Stimulated activated CD4-positive, alpha-beta T cell treated with anti-CD3 and anti-CD28 coated beads, Interleukin-4, amount 100 ng/mL, for 1 hour (primary cell): Measurements from ENCODE around the gene NINL.
"Not testable (repeated sequence)": the region's sequence is repeated elsewhere in the genome, so short reads cannot be mapped to it uniquely, and the experiment has no call there.

Source experiments
- DNase-seq: peaks from one replicate; pipeline ENCODE4 v3.0.0-alpha.2; 2020

NINL gene

DNA sequence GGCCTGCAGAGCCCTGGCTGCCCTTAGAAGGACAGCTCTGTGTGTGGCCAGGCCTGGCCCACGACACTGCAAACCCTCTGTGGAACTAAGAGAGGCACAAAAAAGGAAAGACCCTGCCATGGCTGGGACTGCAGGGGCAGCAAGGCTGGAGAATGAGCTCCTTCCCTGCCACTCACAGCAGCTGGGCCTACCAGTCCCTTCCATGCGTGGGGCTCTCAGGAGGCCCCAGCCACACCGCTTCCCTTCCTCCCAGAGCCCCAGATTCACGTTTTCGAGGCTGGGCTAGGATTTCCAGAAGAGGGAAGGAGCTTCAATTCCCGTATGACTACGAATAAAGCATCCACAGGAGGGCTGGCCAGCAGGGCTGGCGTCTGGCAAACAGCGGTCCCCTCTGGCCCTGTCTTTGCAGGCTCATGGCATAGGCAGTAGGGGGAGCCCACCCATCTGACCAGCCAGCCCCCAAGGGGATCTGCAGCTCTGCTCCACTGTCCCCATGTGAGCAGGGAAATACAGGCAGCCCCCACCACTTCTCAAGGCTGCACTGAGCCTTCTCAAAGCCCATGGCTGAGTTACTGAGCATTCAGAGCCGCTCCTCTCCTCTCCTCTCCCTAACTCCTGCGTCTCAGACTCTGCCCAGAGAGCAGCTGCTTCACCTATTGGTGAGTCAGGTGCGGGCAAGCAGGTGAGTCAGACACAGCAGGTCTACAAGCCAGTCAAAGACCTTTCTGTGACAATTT is 53.1 kb downstream of the NINL start:
- no peak for DNase-seq

GRCh38 chr20:25529295-25529951 is 55.9 kb downstream of the NINL start:
- DNase-seq, result no peak

- DNase-seq, result no peak
Measured at GRCh38 chr20:25527949-25528348, 57.4 kb downstream of the NINL start.

- no peak for DNase-seq
Measured at GRCh38 chr20:25526446-25526845, 58.9 kb downstream of the NINL start.

- DNase-seq, result no peak
Measured at GRCh38 chr20:25525867-25526266, 59.5 kb downstream of the NINL start.

- DNase-seq, result no peak
Measured at GRCh38 chr20:25525295-25525694, 60.0 kb downstream of the NINL start.

GRCh38 chr20:25521382-25521781 is 63.9 kb downstream of the NINL start:
- no peak for DNase-seq

- DNase-seq, result no peak
Measured at GRCh38 chr20:25517124-25517523, 68.2 kb downstream of the NINL start.

GRCh38 chr20:25514747-25515340 is 70.5 kb downstream of the NINL start:
- no peak for DNase-seq

DNA sequence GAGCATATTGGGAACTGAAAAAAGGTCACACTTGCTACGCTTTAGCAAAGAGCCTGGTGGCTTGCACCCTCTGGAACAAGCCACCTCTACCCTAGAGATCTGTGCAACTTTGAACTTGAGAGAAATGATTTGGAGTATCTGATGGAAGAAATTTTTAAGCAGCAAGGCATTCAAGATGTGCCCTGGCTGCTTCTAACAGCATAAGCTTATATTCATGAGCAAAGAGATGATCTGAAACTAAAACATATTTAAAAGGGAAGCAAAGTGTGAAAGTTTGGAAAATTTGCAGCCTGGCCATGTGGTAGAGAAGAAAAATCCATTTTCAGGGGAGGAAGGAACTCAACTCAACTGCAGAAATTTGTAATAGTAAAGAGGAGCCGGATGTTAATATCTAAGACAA is 71.1 kb downstream of the NINL start:
- DNase-seq, result no peak

GRCh38 chr20:25512709-25513108 is 72.6 kb downstream of the NINL start:
- no peak for DNase-seq

DNA sequence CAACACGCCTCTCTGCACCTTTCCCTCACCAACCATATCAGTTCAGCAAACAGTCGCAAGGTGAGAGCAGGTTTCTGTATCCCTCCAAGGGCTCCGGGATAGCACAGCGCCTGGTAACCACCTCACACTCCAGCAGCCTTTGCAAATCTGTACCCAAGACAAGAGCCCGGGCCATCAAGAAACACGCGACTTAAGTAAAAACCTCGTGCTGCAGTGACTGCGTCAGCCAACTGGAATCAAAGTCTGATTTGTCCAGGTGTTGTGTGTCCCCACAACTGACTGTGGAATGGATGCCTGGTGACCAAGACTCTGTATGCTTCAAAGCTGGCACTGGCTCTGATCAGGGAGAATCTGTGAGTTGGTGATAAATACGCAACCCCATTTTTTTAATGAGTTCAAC is 74.1 kb downstream of the NINL start:
- no peak for DNase-seq

GRCh38 chr20:25510721-25511120 is 74.6 kb downstream of the NINL start:
- no peak for DNase-seq

DNA sequence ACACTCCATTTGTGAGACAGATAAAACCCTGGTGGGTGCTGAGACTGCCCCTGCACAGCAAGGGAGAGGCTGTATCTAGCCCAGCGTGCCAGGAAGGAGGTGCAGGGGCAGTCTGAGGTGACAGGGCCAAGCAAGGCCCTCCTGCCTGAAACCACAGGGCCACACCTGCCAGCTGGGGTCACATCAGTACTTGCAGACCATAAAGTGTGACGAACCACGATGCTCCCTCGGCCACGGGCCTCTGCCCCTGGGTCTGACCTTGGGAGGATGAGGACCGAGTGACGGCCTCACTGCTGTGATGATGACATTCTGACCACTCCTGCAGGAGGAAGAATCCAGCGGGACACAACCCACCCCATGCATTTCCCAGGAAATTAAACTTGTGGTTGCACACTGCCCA is 75.1 kb downstream of the NINL start:
- no peak for DNase-seq

DNA sequence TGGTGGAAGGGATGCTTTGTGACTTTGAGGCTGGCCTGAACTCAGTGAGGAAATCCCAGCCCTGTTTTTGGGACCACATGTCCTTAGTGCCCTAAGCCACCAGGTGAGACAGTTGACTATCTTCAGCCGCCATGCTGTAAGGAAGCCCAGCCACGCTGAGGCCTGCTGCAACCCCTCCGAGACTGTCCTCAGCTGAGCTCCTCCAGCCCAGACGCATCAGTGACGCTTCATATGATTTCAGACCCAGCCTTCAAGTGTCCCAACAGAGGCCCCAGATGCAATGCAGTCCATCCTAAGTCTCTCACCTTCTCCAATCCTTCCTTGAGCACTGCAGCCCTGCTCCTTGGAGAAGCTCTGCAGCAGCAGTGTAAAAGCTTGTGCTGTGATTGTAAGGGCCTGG is 76.2 kb downstream of the NINL start:
- DNase-seq, result no peak

DNA sequence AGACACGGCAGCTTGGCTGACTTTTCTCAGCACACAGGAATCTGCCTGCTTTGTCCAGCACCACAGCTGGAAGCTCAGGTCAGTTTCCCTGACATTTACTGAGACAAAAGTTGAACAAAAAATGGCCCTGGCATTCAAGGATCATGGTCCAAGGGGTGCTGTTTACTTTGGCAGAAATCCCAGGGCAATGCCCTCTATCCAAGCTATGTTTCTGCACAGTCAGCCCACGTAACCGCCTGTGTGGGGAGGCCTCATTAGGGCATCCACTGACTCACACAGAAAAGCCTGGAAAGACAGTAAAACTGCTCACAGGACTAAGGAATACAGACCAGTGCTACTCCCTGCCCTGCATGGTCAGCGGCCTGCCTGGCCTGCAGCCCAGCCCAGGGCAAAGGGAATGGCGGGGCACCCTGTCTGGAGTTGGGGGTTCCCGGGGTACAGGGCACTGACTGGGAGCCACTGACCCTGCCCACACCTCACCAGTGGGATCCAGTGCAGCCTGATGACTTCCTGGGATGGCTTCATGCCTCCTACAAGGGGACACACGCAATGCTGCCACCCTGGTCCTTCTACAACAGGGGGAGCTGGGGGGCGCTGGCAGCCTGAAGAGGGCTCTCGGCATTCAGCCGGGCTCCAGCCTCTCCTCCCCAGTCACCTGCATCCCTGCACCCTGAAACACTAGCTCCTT is 77.1 kb downstream of the NINL start:
- DNase-seq, result no peak

GRCh38 chr20:25507385-25508082 is 77.8 kb downstream of the NINL start:
- no peak for DNase-seq

DNA sequence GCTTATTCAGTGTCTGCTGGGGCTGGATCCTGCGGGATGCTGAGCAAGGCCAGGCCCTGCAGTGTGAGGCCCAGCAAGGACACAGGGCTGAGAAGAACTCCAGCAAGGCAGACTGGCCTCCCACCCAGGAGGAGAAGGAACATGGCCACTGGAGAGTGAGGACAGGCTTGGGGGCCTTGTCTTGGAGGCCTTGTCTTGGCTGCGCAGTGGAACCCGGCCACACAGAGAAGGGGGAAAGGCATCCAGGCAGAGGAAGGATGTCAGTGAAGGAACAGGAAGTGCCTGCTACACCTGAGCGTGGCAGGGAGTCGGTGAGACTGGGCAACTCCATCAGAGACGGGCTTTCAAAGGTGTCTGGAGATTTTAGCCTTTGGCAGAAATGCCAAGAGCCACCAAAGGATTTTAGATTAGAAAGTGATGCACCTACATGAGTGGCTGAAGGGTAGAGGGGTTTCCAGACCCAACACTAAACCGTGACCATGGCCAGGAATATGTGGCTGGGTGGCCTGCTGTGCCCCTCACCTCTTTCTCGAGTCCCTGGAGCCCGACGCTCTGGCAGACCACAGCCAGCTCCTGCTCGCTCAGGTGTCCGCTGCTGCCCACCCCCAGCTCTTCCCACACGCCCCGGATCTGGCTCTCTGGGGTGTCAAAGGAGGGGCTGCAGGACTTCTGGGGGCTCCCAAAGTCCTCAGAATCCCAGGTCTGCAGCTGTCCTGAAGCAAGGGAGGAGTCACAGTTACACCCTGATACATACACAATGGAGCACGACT is 80.8 kb downstream of the NINL start:
- DNase-seq, result no peak

DNA sequence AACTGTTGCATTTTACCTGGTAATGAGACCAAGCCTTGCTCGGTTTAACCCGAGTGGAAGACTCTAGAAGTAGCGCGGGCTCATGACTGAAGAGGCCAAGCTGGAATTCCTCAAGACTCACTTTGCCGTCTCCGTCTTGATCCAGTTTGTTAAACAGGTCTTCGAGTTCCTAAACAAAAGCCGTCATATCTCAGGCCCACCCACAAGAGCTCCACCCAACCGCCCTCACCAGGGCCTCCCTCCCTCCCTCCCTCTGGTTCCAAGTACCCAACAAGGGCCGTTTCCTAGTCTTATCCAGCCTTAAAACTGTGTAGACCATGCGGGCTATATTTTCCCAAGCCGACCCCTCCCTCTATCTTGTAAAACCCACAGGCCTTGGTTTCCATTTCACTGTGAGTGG is 81.4 kb downstream of the NINL start:
- no peak for DNase-seq

- DNase-seq, result not testable (repeated sequence)
Measured at GRCh38 chr20:25503051-25503639, 82.2 kb downstream of the NINL start.

GRCh38 chr20:25500880-25501351 is 84.4 kb downstream of the NINL start:
- no peak for DNase-seq
